Measurements from ENCODE around the gene SIK3. TPM values are rescaled to one million over a fixed set of nuclear protein-coding genes. Genes with fewer than 3 reads are reported as not detected.

Gene SIK3
- total RNA-seq, 2 experiments from 2014 or later = 37.5 to 39.6 TPM

DNA sequence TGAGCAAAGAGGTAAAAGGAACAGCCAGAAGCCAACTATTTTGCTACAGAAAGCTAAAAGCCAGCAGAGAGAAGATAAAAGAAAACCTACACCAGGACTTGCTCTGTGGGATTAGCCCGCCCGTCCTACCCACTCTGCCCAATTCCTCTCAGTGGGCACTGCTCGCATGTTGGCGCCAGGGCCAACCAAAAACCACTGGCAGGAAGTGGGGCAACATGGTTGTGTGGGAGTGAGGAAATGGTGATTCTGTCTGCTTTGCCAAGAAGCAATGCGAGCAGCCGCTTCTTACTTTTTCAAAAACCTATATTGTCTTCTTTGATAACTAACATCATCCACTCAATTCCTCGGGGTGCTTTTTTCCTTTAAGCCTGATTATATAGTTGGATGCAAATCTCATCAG lies 246.6 kb downstream of the SIK3 start:
- Mint-ChIP-seq H3K9me3 (peaks cover 6% of the 10 kb centered on the region), H3K36me3 (ENCODE audit: low read depth) (peaks cover 44% of the 10 kb centered on the region), H3K4me3 (peak overlapping the region; percentile 63), H3K27ac (peak overlapping the region; percentile 95), H3K27me3 (no peaks in the 10 kb centered on the region), H3K4me1 (peaks cover 69% of the 10 kb centered on the region)
- POLR2A ChIA-PET = no interaction called here
- CTCF ChIA-PET = interaction anchor here (1.0 to 3.8 kb wide), 5 partner anchors 9 to 254 kb away, joined by 3 to 25 read pairs (median 4); partner anchors contain the start of gene APOA1
- peak; percentile 70 for DNase-seq

DNA sequence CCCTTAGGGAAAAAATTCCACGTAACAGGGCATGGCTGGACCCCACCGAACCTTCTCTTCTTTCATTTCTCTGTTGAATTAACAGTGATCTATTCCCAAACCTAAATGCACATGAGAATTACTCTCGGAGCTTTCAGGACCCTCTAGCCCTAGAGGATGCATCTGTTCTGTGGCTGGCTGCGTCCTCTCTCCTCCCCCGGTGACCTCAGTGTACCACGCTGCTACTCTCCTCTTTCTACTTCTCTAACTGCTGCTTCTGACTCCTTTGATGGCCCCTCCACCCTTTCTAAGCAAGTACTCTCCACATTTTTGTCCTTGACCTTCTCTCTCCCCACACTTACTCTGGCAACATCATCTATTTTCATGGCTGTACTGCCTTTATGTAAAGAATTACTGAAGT lies 248.7 kb downstream of the SIK3 start:
- ChIA-PET POLR2A (no interaction called here), CTCF (interaction anchor here (1.0 to 1.4 kb wide), 3 partner anchors 14 to 81 kb away, joined by 3 to 8 read pairs (median 4); no protein-coding TSS in a partner anchor)
- Mint-ChIP-seq H3K27me3 (no peaks in the 10 kb centered on the region), H3K27ac (peak overlapping the region; percentile 61), H3K9me3 (peaks cover 4% of the 10 kb centered on the region), H3K36me3 (ENCODE audit: low read depth) (peaks cover 49% of the 10 kb centered on the region), H3K4me1 (peaks cover 52% of the 10 kb centered on the region), H3K4me3 (no peak overlapping the region)
- no peak for DNase-seq

DNA sequence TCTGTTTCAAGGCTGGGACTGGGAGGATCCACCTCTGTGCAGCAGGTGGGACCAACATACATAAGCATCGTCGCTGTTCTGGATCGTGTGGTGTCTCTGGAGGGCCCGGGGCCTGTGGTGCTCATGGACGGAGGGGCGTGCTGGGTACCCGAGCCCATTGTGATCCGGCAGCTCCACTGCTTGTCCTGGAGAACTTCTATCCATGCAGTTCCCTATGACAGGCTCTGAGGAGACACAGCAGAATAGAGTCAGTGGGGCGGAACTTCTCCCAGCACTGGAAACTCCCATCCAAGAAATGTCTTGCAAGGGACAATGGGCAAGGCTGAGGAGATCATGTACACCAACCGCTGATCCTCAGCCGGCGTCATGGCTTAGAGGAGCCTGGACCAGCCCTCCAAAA lies 249.2 kb downstream of the SIK3 start:
- H3K27me3 Mint-ChIP-seq = no peaks in the 10 kb centered on the region
- ChIA-PET POLR2A (no interaction called here), CTCF (interaction anchor here (1.0 to 1.4 kb wide), 3 partner anchors 13 to 82 kb away, joined by 3 to 8 read pairs (median 4); no protein-coding TSS in a partner anchor)
- no peak overlapping the region for H3K27ac Mint-ChIP-seq
- peaks cover 45% of the 10 kb centered on the region for H3K36me3 Mint-ChIP-seq (ENCODE audit: low read depth)
- no peak for DNase-seq
- peaks cover 4% of the 10 kb centered on the region for H3K9me3 Mint-ChIP-seq
- H3K4me1 Mint-ChIP-seq = peaks cover 48% of the 10 kb centered on the region
- no peak overlapping the region for H3K4me3 Mint-ChIP-seq

DNA sequence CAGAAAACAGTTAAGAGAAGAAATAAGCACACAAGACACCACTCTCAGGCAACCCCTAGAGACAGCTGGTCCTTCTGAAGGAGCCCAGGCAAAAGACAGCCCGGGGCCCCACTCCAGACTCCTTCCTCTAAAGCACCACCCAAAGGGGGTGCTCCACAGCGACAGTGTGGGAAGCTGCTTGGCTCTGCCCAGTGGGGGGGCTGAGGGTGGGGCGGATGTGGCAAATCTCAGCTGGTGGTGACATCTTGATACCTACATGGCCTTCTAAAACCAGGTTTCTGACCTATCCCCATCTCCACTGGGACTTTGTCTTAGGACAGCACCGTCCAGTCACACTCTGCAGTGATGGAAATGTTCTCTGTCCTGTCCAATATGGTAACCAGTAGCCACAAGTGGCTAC lies 250.6 kb downstream of the SIK3 start:
- DNase-seq = no peak
- Mint-ChIP-seq H3K4me3 (no peak overlapping the region), H3K9me3 (peaks cover 4% of the 10 kb centered on the region), H3K4me1 (peaks cover 34% of the 10 kb centered on the region), H3K27me3 (no peaks in the 10 kb centered on the region), H3K27ac (no peak overlapping the region), H3K36me3 (ENCODE audit: low read depth) (peaks cover 52% of the 10 kb centered on the region)
- ChIA-PET CTCF (interaction anchor here (0.7 to 3.7 kb wide), 2 partner anchors 11 to 15 kb away, joined by 4 to 18 read pairs; partner anchors contain the start of gene APOA1), POLR2A (no interaction called here)

DNA sequence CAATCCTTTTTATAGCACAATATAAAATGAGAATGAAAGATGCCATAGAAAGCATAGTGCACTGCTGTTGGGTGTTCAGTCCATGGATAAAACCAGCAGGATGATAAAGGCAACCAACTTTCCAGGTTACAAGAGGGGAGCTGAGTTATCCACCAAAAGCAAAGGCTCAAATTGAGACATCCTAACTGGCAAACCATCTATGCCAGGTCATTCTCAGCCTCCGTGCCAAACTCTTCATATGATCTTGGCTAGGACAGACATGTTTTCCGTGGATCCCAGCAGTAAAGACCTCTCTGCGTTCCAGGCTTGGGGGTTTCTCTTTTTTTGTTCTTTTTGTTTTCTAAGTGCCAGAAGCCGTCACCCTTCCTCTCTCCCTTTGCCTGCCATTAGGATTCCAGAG lies 253.5 kb downstream of the SIK3 start:
- no peaks in the 10 kb centered on the region for H3K9me3 Mint-ChIP-seq
- CTCF ChIA-PET = interaction anchor here (3.7 kb wide), 1 partner anchor 8 kb away, joined by 18 read pairs; the partner anchor contains the start of gene APOA1
- peaks cover 45% of the 10 kb centered on the region for H3K36me3 Mint-ChIP-seq (ENCODE audit: low read depth)
- H3K4me1 Mint-ChIP-seq = peaks cover 5% of the 10 kb centered on the region
- H3K27me3 Mint-ChIP-seq = no peaks in the 10 kb centered on the region
- POLR2A ChIA-PET = no interaction called here
- no peak for DNase-seq
- H3K27ac Mint-ChIP-seq = no peak overlapping the region
- no peak overlapping the region for H3K4me3 Mint-ChIP-seq

DNA sequence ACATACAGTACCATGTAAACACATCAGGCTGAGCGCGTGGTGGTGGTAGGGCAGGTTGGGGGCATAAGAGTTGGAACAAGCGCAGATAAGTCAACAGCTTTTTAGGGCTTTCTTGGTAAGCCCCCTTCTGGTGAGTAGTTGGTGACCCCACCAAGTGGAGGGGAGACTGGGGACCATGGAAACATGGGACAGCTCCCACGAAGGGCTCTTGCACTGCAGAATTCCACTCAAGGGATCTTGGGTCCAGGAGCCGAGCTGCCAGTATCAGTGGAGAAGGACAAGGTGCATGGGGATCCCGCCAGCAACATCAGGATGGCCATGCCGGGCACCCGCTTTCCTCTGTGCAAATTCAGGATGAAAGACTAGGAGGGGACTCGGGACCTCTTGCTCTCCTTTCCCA lies 254.6 kb downstream of the SIK3 start:
- H3K9me3 Mint-ChIP-seq = no peaks in the 10 kb centered on the region
- POLR2A ChIA-PET = no interaction called here
- no peaks in the 10 kb centered on the region for H3K27me3 Mint-ChIP-seq
- no peak for DNase-seq
- no peak overlapping the region for H3K4me3 Mint-ChIP-seq
- peaks cover 38% of the 10 kb centered on the region for H3K36me3 Mint-ChIP-seq (ENCODE audit: low read depth)
- CTCF ChIA-PET = no interaction called here
- peaks cover 2% of the 10 kb centered on the region for H3K4me1 Mint-ChIP-seq
- H3K27ac Mint-ChIP-seq = peak overlapping the region; percentile 11

DNA sequence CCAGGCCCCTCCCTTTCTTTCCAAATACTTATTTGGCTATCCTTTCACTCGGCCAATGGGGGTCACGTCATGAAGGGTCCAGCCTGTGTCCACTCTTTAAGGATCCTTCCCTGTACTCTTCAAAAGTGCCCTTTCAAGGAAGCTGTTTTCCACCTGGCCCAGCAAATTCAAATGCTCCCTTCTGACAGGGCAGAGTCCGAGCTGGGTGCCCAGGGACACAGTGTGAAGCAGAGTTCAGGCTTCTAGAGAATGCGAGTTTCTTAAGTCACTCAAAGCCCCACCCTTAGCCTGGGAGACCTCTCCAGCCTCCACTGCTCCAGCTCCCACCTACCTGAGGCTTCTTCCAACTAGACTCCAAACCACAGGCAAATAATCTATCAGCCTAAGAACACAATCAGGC lies 255.3 kb downstream of the SIK3 start:
- Mint-ChIP-seq H3K27ac (no peak overlapping the region), H3K4me3 (no peak overlapping the region), H3K4me1 (peaks cover 2% of the 10 kb centered on the region), H3K27me3 (no peaks in the 10 kb centered on the region), H3K36me3 (ENCODE audit: low read depth) (peaks cover 38% of the 10 kb centered on the region), H3K9me3 (no peaks in the 10 kb centered on the region)
- DNase-seq = no peak
- ChIA-PET CTCF (interaction anchor here (1.5 kb wide), 1 partner anchor 9 kb away, joined by 4 read pairs; no protein-coding TSS in a partner anchor), POLR2A (interaction anchor here (0.6 kb wide), 1 partner anchor 10 kb away, joined by 3 read pairs; no protein-coding TSS in a partner anchor)

DNA sequence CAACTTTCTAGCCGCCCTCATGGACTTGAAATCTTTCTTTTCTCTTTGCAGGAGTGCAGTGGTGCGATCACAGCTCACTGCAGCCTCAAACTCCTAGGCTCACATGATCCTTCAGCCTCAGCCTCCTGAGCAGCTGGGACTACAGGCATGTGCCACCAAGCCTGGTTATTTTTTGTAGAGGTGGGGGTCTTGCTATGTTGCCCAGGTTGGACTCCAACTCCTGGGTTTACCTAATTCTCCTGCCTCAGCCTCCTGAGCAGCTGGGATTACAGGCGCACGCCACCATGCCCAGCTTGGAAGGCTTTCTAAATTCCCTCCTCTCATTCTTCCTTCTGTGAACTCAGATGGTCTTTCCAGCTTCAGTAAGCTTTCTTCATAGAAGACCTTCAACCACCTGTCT lies 256.1 kb downstream of the SIK3 start:
- peaks cover 30% of the 10 kb centered on the region for H3K36me3 Mint-ChIP-seq (ENCODE audit: low read depth)
- CTCF ChIA-PET = interaction anchor here (0.7 to 1.5 kb wide), 4 partner anchors 10 to 630 kb away, joined by 3 to 4 read pairs (median 4); partner anchors contain the start of gene APOA4
- no peaks in the 10 kb centered on the region for H3K9me3 Mint-ChIP-seq
- peak overlapping the region; percentile 54 for H3K27ac Mint-ChIP-seq
- H3K27me3 Mint-ChIP-seq = no peaks in the 10 kb centered on the region
- peaks cover 2% of the 10 kb centered on the region for H3K4me1 Mint-ChIP-seq
- DNase-seq = no peak
- POLR2A ChIA-PET = interaction anchor here (0.6 kb wide), 1 partner anchor 11 kb away, joined by 3 read pairs; no protein-coding TSS in a partner anchor
- no peak overlapping the region for H3K4me3 Mint-ChIP-seq

DNA sequence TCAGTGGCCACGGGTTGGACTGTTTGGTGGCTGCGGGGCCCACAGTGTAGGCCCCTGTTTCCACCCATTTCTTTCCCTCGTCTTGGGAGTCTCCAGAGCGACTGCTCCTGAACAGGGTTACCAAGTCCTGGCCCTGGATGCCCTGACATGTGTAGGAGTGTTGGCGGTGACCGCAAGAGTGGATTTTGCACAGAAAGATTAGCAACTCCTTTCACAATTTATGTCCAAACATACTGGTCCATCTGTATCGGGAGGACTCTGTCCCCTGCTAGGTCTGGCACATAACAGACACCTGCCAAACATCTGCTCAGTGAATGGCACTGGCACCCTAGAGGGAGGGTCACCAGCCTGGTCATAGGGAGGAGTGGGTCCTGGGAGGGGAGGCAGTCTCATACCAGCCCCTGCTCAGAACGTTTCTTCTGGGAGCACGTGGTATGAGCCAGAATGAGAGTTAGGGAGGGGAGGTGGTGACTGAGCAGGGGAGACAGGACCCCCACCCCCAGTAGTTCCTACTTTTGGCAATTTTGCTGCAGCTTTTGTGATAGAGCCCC lies 257.4 kb downstream of the SIK3 start:
- H3K4me3 Mint-ChIP-seq = no peak overlapping the region
- peaks cover 4% of the 10 kb centered on the region for H3K4me1 Mint-ChIP-seq
- POLR2A ChIA-PET = no interaction called here

DNA sequence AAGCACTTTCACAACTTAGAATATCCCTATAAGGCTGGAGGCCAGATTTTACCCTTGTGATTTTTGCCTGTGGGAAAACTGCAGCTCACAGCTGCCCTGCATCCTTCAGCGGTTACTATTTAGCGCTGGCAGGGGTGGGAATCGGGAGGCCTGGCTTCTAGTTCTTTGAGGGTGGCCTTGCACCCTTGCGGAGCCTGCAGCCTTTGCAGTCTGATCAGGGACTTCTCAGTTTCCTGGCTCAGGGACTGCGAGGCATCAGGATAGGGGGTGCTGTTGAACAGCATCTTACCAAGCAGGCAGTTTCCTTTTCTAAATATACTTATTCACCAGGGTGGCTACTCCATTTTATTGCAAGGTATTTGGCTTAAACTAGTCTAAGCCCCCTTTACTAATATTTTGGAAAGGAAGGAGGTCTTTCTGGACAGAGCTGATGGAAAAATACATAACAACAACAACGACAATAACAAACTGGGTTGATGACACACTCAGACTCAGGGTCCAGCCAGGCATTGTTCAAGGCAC lies 257.9 kb downstream of the SIK3 start:
- CTCF ChIA-PET = no interaction called here
- Mint-ChIP-seq H3K27ac (no peak overlapping the region), H3K4me3 (no peak overlapping the region), H3K9me3 (no peaks in the 10 kb centered on the region), H3K4me1 (peaks cover 9% of the 10 kb centered on the region), H3K27me3 (no peaks in the 10 kb centered on the region), H3K36me3 (ENCODE audit: low read depth) (peaks cover 13% of the 10 kb centered on the region)
- no peak for DNase-seq
- POLR2A ChIA-PET = no interaction called here

More for the DNA sequence above, 257.4 kb downstream of the SIK3 start:
- H3K27ac Mint-ChIP-seq = no peak overlapping the region
- H3K36me3 Mint-ChIP-seq (ENCODE audit: low read depth) = peaks cover 18% of the 10 kb centered on the region
- no peaks in the 10 kb centered on the region for H3K9me3 Mint-ChIP-seq
- CTCF ChIA-PET = interaction anchor here (0.9 to 1.3 kb wide), 2 partner anchors 18 to 199 kb away, joined by 3 to 4 read pairs; partner anchors contain the start of gene APOA4
- DNase-seq = no peak
- H3K27me3 Mint-ChIP-seq = no peaks in the 10 kb centered on the region

DNA sequence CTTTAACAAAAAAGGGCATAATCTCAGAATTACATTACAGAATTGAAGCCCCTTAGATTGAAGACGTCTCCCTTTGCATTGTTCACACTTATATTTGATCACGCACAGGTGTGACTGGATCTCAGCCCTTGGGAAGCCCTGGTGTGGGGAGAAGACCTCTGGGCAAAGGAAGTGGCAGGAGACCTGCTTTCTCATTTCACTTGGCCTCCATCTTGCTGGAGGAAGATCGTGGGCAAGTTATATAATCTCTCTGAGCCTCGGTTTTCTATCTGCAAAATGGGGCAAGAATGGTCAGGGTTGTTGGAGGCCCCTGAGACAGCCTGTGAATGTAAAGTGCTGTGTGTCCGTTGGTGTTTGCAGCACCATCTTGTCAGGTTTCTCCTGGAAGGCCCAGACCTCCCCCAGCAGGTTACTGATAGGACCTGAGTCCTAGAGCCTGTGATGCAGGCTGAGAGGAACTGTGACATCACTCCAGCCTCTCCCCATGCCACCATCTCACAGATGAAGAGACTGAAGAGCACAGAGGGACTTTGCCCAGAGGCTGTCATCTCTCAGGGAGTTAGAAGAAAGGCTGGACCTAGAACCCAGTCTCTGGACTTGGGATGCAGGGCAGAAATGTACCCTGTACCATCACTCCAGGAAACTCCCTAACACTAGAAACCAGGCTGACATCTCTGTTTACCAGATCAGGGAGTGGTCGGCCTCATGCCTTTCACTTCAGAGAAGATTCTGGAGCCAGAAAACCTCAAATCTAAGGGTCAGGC lies 259.7 kb downstream of the SIK3 start:
- Mint-ChIP-seq H3K4me1 (peaks cover 16% of the 10 kb centered on the region), H3K27ac (peak overlapping the region; percentile 17), H3K36me3 (ENCODE audit: low read depth) (peaks cover 2% of the 10 kb centered on the region), H3K27me3 (no peaks in the 10 kb centered on the region), H3K9me3 (no peaks in the 10 kb centered on the region), H3K4me3 (no peak overlapping the region)
- no peak for DNase-seq
- POLR2A ChIA-PET = no interaction called here
- CTCF ChIA-PET = no interaction called here

DNA sequence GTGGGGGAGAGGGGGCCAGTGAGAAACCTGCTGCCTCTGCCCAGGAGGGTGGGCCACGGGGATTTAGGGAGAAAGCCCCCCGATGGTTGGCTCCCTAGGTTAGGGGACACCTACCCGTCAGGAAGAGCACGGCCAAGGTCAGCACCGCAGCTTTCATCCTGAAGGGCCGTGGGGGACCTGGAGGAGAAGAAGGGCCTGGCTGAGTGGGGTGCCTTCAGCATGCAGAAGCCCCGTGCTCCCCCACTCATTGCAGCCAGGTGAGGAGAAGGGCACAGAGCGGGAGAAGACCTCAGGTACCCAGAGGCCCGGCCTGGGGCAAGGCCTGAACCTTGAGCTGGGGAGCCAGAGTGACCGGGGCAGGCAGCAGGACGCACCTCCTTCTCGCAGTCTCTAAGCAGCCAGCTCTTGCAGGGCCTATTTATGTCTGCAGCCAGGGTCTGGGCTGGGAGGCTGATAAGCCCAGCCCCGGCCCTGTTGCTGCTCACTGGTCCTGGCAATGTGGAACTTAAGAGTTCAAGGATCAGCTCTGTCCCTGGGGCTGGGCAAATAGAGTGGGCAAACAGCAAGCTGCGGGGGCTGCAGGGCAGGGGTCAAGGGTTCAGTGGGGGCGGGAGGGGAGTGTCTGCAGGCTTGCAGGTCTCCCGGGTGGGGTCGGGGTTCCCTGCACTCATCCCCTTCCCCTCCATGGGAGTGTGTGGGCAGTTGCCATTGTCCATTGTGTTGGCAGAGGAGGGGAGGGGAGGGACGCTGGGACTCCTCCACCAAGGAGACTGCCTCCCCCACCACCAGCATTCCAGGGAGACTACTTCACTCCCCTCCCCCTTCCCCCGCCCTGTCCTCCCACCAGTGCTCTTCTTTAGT lies 260.8 kb downstream of the SIK3 start, which contains the start of gene APOA1:
APOA1 (minus strand) TSS at position 392 of the 861 bp plus-strand sequence; CDS start at position 157, 235 bp downstream.
- Mint-ChIP-seq H3K27ac (no peak within 1 kb of the TSS), H3K9me3 (no peaks in the 10 kb centered on the region), H3K27me3 (no peaks in the 10 kb centered on the region), H3K4me3 (no peak within 1 kb of the TSS), H3K4me1 (peaks cover 16% of the 10 kb centered on the region), H3K36me3 (ENCODE audit: low read depth) (no peaks in the 10 kb centered on the region)
- POLR2A ChIA-PET = no interaction called here
- no peak for DNase-seq
- CTCF ChIA-PET = interaction anchor here (1.4 to 3.8 kb wide), 7 partner anchors 9 to 267 kb away, joined by 4 to 33 read pairs (median 9); partner anchors contain the start of gene APOA5
